Measurements from ENCODE around the gene ASB18. TPM values are rescaled to one million over a fixed set of nuclear protein-coding genes. Genes with fewer than 3 reads are reported as not detected.

ASB18 gene
- total RNA-seq, 1 donor from 2014 or later: not detected

DNA sequence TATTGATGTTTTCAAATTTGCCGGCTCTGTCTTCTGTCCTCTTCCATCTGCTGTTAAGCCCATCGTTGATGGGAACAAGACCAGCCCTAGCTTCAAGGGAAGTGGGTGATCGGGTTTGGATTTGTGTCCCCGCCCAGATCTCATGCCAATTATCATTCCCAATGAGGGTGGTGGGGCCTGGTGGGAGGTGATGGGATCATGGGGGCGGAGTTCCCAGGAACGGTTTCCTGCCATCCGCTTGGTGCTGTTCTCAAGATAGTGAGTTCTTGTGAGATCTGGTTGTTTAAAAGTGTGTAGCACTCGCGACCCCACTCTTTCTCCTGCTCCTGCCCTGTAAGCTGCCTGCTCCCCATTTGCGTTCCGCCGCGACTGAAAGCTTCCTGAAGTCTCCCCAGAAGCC lies 9.5 kb downstream of the ASB18 start:
- TF ChIP-seq, protein P1, sequence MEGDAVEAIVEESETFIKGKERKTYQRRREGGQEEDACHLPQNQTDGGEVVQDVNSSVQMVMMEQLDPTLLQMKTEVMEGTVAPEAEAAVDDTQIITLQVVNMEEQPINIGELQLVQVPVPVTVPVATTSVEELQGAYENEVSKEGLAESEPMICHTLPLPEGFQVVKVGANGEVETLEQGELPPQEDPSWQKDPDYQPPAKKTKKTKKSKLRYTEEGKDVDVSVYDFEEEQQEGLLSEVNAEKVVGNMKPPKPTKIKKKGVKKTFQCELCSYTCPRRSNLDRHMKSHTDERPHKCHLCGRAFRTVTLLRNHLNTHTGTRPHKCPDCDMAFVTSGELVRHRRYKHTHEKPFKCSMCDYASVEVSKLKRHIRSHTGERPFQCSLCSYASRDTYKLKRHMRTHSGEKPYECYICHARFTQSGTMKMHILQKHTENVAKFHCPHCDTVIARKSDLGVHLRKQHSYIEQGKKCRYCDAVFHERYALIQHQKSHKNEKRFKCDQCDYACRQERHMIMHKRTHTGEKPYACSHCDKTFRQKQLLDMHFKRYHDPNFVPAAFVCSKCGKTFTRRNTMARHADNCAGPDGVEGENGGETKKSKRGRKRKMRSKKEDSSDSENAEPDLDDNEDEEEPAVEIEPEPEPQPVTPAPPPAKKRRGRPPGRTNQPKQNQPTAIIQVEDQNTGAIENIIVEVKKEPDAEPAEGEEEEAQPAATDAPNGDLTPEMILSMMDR (IDR thresholded peaks at IDR 0.05; ENCODE audit: insufficient read depth, low read length, poor library complexity, severe bottlenecking): no peak
- no peak for DNase-seq (ENCODE audit: low read depth)

DNA sequence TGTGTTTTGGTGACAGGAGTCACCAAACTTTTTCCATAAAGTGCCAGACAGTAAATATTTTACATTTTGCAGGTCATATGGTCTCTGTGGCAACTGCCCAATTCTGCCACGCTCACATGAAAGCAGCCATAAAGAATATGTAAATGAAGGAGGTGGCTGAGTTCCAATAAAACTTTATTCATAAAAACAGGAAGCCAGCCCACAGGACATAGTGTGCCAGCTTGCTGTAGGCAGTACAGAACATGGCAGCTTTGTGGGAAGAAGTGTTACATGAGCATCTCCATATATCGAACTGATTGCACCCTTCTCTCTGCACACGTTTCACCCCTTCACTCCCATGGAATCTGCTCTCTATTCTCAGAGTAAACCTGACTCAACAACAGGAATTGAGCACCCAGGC lies 10.2 kb downstream of the ASB18 start:
- Histone ChIP-seq H3K36me3 (ENCODE audit: control insufficient read depth, insufficient read depth, low read length) (no peaks in the 10 kb centered on the region), H3K27me3 (ENCODE audit: control insufficient read depth, insufficient read depth, low read length) (peaks cover 13% of the 10 kb centered on the region), H3K4me3 (ENCODE audit: low read depth, low read length) (no peak overlapping the region)
- TF ChIP-seq, protein P1 (IDR thresholded peaks at IDR 0.05; ENCODE audit: insufficient read depth, low read length, poor library complexity, severe bottlenecking): no peak
- no peak for DNase-seq (ENCODE audit: low read depth)

More for the DNA sequence above, 9.5 kb downstream of the ASB18 start:
- Histone ChIP-seq H3K27me3 (ENCODE audit: control insufficient read depth, insufficient read depth, low read length) (peaks cover 13% of the 10 kb centered on the region), H3K4me3 (ENCODE audit: low read depth, low read length) (no peak overlapping the region), H3K36me3 (ENCODE audit: control insufficient read depth, insufficient read depth, low read length) (no peaks in the 10 kb centered on the region)

DNA sequence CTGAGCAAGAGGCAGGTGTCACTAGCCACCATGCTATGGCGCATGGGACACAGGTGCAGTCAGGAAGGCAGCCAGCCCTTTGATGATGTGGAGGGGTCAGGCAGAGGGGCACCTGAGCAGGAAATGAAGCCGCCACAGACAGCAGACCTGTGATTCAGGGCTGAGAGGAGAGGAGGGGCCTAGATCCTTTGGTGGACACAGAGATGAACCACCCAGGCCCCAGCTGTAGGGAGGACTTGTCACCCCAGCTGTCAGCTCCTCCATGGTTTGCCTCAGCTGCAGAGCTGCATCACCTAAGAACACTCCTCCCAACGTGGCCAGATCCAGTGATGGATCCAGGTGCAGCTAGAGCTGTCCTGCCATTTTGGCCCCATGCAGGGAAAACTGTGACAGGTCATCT lies 11.6 kb downstream of the ASB18 start:
- TF ChIP-seq, protein P1 (IDR thresholded peaks at IDR 0.05; ENCODE audit: insufficient read depth, low read length, poor library complexity, severe bottlenecking): no peak
- H3K36me3 ChIP-seq (ENCODE audit: control insufficient read depth, insufficient read depth, low read length): no peaks in the 10 kb centered on the region
- DNase-seq (ENCODE audit: low read depth): no peak
- no peak overlapping the region for H3K4me3 ChIP-seq (ENCODE audit: low read depth, low read length)
- peaks cover 9% of the 10 kb centered on the region for H3K27me3 ChIP-seq (ENCODE audit: control insufficient read depth, insufficient read depth, low read length)

DNA sequence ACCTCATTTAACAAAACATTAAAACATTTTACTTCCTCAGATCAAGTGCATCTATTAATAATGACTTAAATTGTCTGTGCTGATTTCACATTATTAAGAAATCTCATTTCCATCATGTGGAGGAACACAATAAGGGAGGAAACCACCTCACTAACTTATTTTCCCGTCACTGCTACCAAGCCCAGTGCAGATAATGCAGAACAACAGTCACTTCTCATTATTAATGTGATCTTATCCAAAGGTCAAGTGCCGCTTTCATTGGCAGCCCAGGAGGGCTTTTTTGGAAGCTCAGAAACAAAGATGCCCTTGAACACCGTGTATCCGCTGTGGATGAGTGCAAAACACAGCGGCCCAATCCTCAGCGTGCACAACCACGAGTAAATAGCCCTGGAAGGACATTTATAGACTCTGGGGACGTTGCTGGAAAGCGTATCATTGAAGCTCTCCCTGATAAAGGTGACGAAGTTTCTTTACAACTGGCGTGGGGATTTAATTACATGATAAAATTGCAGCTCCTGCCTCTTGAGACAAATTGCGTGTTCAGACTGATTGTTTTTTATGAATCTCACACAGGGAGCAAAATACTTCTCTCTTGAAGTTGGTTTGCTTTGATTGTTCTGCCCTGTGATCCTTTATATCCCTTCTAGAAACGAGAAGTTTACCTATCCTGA lies 13.2 kb downstream of the ASB18 start:
- TF ChIP-seq, protein P1 (IDR thresholded peaks at IDR 0.05; ENCODE audit: insufficient read depth, low read length, poor library complexity, severe bottlenecking): no peak
- no peaks in the 10 kb centered on the region for H3K36me3 ChIP-seq (ENCODE audit: control insufficient read depth, insufficient read depth, low read length)
- DNase-seq (ENCODE audit: low read depth): no peak
- H3K27me3 ChIP-seq (ENCODE audit: control insufficient read depth, insufficient read depth, low read length): peaks cover 2% of the 10 kb centered on the region
- H3K4me3 ChIP-seq (ENCODE audit: low read depth, low read length): no peak overlapping the region

DNA sequence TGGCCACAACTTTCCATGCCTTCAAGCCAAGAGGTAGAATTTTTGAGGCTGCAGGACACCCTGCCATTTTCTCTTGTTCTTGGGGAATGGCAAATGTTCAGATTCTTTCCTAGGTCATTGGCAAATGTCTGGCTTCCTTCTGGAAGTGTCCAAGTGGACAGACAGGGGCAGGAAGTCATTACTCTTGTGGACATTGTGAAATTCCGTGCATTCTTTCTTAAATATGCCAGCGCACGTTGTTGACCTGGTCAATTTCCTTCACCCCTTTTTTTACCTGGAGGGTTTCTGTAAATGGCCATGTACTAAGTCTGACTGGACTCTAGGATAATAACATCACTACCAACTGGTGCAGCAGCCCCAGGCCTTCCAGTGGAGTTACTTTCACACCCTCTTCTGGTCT lies 13.9 kb downstream of the ASB18 start:
- Histone ChIP-seq H3K27me3 (ENCODE audit: control insufficient read depth, insufficient read depth, low read length) (peaks cover 4% of the 10 kb centered on the region), H3K36me3 (ENCODE audit: control insufficient read depth, insufficient read depth, low read length) (no peaks in the 10 kb centered on the region), H3K4me3 (ENCODE audit: low read depth, low read length) (no peak overlapping the region)
- TF ChIP-seq, protein P1 (IDR thresholded peaks at IDR 0.05; ENCODE audit: insufficient read depth, low read length, poor library complexity, severe bottlenecking): no peak
- no peak for DNase-seq (ENCODE audit: low read depth)

DNA sequence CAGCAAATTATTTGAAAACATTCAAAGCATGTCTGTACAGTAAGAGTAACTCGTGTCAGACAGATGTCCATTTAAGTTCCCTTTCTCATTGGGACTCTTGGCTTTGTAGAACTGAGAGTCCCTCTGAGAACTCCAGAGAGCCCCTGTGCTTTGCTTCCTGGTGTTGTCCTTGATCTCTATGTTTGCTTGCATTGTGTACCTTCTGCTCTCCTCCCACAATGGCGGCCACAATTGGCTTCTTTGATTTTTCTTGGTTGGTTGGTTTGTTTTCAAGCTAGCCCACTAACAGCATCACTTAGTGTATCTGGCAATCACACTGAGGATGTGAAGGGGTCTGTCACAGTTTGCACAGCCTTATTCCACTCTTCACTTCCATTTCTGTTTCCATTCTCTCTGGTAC lies 15.1 kb downstream of the ASB18 start:
- TF ChIP-seq, protein P1 (IDR thresholded peaks at IDR 0.05; ENCODE audit: insufficient read depth, low read length, poor library complexity, severe bottlenecking): no peak
- H3K4me3 ChIP-seq (ENCODE audit: low read depth, low read length): no peak overlapping the region

More for the DNA sequence above, 15.1 kb downstream of the ASB18 start:
- DNase-seq (ENCODE audit: low read depth): no peak
- Histone ChIP-seq H3K27me3 (ENCODE audit: control insufficient read depth, insufficient read depth, low read length) (peaks cover 5% of the 10 kb centered on the region), H3K36me3 (ENCODE audit: control insufficient read depth, insufficient read depth, low read length) (no peaks in the 10 kb centered on the region)
